CD8-positive, alpha-beta memory T cell (primary cell): ENCODE data around the gene ZFAND3. TPM values are rescaled to one million over a fixed set of nuclear protein-coding genes. Genes with fewer than 3 reads are reported as not detected.
A peak's percentile ranks its signal among the peaks of the same experiment; 100 is the strongest.
"Not testable (repeated sequence)": the region's sequence is repeated elsewhere in the genome, so short reads cannot be mapped to it uniquely, and the experiment has no call there.

Experiments
- CTCF ChIA-PET: fragments of 350-600 bp; sonication (Branson Sonifier 250); formaldehyde crosslinking; loops from one replicate; lab custom pipeline; 2021; ENCODE audit warnings: antibody characterized with exemption; lab: Charles Lee
- POLR2A ChIA-PET: fragments of 350-600 bp; sonication (Branson Sonifier 250); formaldehyde crosslinking; loops from one replicate; lab custom pipeline; 2021; ENCODE audit warnings: antibody characterized with exemption; lab: Charles Lee
- DNase-seq, 5 donors: peaks; one replicate each; pipeline versions ENCODE4 v3.0.0 to v3.0.0-alpha.2; 2020 to 2022; ENCODE audit warnings: mixed read lengths in 1 of 5
- H3K27ac ChIP-seq: one replicate; pipeline ENCODE4 v1.7.0; 2013; ENCODE audit warnings: low read depth, mild to moderate bottlenecking, low read length, moderate library complexity
- H3K27me3 ChIP-seq: 2 replicates; pipeline ENCODE4 v1.7.0; 2013; ENCODE audit warnings: low read length, mild to moderate bottlenecking; ENCODE audit not compliant: insufficient read depth, poor library complexity, severe bottlenecking
- H3K36me3 ChIP-seq: 2 replicates; pipeline ENCODE4 v1.7.0; 2013; ENCODE audit warnings: mild to moderate bottlenecking, low read length, moderate library complexity; ENCODE audit not compliant: insufficient read depth
- H3K4me1 ChIP-seq: 2 replicates; pipeline ENCODE4 v1.7.0; 2013; ENCODE audit warnings: mild to moderate bottlenecking, low read length, moderate library complexity; ENCODE audit not compliant: insufficient read depth
- H3K4me3 ChIP-seq: 2 replicates; pipeline ENCODE4 v1.7.0; 2013; ENCODE audit warnings: mild to moderate bottlenecking, low read length
- H3K9me3 ChIP-seq: 2 replicates; pipeline ENCODE4 v1.7.0; 2013; ENCODE audit warnings: mild to moderate bottlenecking, low read length
- H3K27ac Mint-ChIP-seq, 8 donors: one replicate each; pipeline ENCODE4 v1.8.0; 2020 to 2021; ENCODE audit warnings: mixed read lengths in 8 of 8, mild to moderate bottlenecking in 6 of 8, inconsistent platforms in 3 of 8, moderate library complexity in 3 of 8
- H3K27me3 Mint-ChIP-seq, 2 donors: one replicate each; pipeline ENCODE4 v1.8.0; 2020 to 2021; ENCODE audit warnings: mixed read lengths in 2 of 2, mild to moderate bottlenecking in 1 of 2, moderate library complexity in 1 of 2
- H3K36me3 Mint-ChIP-seq, 3 donors: one replicate each; pipeline ENCODE4 v1.8.0; 2020 to 2021; ENCODE audit warnings: mixed read lengths in 3 of 3, inconsistent platforms in 1 of 3, mild to moderate bottlenecking in 1 of 3
- H3K4me1 Mint-ChIP-seq, 3 donors: one replicate each; pipeline ENCODE4 v1.8.0; 2020 to 2021; ENCODE audit warnings: mixed read lengths in 3 of 3, inconsistent platforms in 1 of 3, mild to moderate bottlenecking in 1 of 3
- H3K4me3 Mint-ChIP-seq, 7 donors: one replicate each; pipeline ENCODE4 v1.8.0; 2020 to 2021; ENCODE audit warnings: mixed read lengths in 7 of 7, mild to moderate bottlenecking in 6 of 7, moderate library complexity in 4 of 7, inconsistent platforms in 2 of 7
- H3K9me3 Mint-ChIP-seq, 5 donors: one replicate each; pipeline ENCODE4 v1.8.0; 2020 to 2022; ENCODE audit warnings: mixed read lengths in 5 of 5, mild to moderate bottlenecking in 3 of 5, moderate library complexity in 2 of 5, inconsistent platforms in 1 of 5
- polyA plus RNA-seq: library from polyadenylated mRNA; unstranded; fragments of 300-500 nt; fragmentation: Illumina TruSeq; gene quantifications from one replicate; pipeline ENCODE4 v1.2.3, GENCODE V29; 2021
- total RNA-seq, 2 experiments: library from RNA; stranded (reverse); gene quantifications; one replicate each; pipeline ENCODE4 v1.2.3, GENCODE V29; 2021

Gene ZFAND3
- total and polyA plus RNA-seq, 3 experiments from 2014 or later, result 5.2 to 29.4 (median 29.1) TPM

DNA sequence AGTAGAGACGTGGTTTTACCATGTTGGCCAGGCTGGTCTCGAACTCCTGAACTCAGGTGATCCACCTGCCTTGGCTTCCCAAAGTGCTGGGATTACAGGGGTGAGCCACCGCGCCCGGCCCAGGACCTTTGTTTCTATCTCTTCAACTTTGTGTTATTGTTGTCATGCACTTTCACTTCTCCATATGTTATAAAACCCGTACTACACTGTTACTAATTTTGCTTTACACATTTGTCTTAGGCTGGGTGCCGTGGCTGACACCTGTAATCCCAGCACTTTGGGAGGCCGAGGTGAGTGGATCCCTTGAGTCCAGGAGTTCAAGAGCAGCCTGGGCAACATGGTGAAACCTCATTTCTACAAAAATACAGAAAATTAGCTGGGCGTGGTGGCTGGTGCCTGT, 74.2 kb downstream of the ZFAND3 start:
- CTCF ChIA-PET, H3K9me3 ChIP-seq, H3K27me3 Mint-ChIP-seq, H3K36me3 ChIP-seq, H3K27ac ChIP-seq, DNase-seq, H3K4me3 Mint-ChIP-seq, POLR2A ChIA-PET, H3K27ac Mint-ChIP-seq, H3K27me3 ChIP-seq, H3K4me3 ChIP-seq: not testable (repeated sequence)
- peaks cover 6 to 13% (median 11%) of the 10 kb centered on the region in 5 donors for H3K9me3 Mint-ChIP-seq
- peaks cover 41 to 75% (median 64%) of the 10 kb centered on the region in 3 donors for H3K4me1 Mint-ChIP-seq
- peaks cover 12% of the 10 kb centered on the region for H3K4me1 ChIP-seq
- peaks cover 8 to 37% (median 23%) of the 10 kb centered on the region in 3 donors for H3K36me3 Mint-ChIP-seq

DNA sequence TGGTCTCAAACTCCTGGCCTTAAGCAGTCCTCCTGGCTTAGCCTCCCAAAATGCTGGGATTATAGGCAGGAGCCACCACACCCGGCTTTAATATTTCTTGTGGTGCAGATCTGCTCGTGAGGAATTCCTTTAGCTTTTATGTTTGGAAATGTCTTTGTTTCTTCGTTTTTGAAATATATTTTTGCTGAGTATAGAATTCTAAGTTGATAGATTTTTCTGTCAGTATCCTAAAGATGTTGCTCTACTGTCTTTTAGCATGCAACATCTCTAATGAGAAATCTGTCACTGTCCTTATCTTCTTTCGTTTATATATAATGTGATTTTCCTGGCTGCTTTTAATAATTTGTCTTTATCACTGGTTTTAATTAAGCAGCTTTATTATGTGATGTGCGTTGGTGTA, 75.1 kb downstream of the ZFAND3 start:
- H3K27ac ChIP-seq, result no peak overlapping the region
- H3K4me1 Mint-ChIP-seq, result peaks cover 42 to 74% (median 62%) of the 10 kb centered on the region in 3 donors

DNA sequence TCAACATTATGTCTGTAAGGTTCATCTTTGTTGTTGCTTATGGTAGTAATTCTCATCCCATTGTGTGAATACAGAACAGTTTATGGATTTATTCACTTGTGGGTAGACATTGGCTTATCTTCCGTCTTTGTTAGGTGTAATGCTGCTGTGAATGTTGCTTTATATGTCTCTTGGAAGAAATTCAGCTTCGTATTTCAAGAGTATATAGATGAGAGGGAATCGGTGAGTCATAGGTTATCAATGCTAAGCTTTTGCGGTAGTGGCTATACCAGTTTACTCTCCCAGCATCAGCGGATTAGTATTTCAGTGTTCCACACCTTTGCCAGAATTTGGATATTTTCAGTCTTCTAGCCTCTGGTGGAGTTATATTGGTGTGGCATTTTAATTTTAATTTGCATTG, 77.8 kb downstream of the ZFAND3 start:
- CTCF ChIA-PET, result no interaction called here
- POLR2A ChIA-PET, result no interaction called here
- H3K9me3 ChIP-seq, result no peaks in the 10 kb centered on the region
- no peak overlapping the region for H3K4me3 ChIP-seq
- no peak overlapping the region for H3K27ac ChIP-seq
- Mint-ChIP-seq H3K27me3 (no peaks in the 10 kb centered on the region), H3K4me1 (peaks cover 43 to 75% (median 65%) of the 10 kb centered on the region in 3 donors), H3K9me3 (peaks cover 6 to 13% (median 11%) of the 10 kb centered on the region in 5 donors), H3K36me3 (peaks cover 8 to 33% (median 23%) of the 10 kb centered on the region in 3 donors), H3K27ac (no peak overlapping the region), H3K4me3 (no peak overlapping the region)
- H3K27me3 ChIP-seq, result no peaks in the 10 kb centered on the region
- H3K36me3 ChIP-seq, result no peaks in the 10 kb centered on the region
- H3K4me1 ChIP-seq, result peaks cover 12% of the 10 kb centered on the region
- no peak for DNase-seq

More for the DNA sequence above, 75.1 kb downstream of the ZFAND3 start:
- H3K27ac Mint-ChIP-seq, result peak overlapping the region in 2 of 8 donors; percentile 13 to 28
- DNase-seq, result no peak
- Histone ChIP-seq H3K4me3 (no peak overlapping the region), H3K36me3 (no peaks in the 10 kb centered on the region), H3K9me3 (no peaks in the 10 kb centered on the region), H3K27me3 (no peaks in the 10 kb centered on the region), H3K4me1 (peaks cover 12% of the 10 kb centered on the region)
- peaks cover 6 to 13% (median 11%) of the 10 kb centered on the region in 5 donors for H3K9me3 Mint-ChIP-seq
- no peak overlapping the region for H3K4me3 Mint-ChIP-seq
- POLR2A ChIA-PET, result no interaction called here
- H3K27me3 Mint-ChIP-seq, result no peaks in the 10 kb centered on the region
- CTCF ChIA-PET, result no interaction called here
- H3K36me3 Mint-ChIP-seq, result peaks cover 8 to 37% (median 23%) of the 10 kb centered on the region in 3 donors

DNA sequence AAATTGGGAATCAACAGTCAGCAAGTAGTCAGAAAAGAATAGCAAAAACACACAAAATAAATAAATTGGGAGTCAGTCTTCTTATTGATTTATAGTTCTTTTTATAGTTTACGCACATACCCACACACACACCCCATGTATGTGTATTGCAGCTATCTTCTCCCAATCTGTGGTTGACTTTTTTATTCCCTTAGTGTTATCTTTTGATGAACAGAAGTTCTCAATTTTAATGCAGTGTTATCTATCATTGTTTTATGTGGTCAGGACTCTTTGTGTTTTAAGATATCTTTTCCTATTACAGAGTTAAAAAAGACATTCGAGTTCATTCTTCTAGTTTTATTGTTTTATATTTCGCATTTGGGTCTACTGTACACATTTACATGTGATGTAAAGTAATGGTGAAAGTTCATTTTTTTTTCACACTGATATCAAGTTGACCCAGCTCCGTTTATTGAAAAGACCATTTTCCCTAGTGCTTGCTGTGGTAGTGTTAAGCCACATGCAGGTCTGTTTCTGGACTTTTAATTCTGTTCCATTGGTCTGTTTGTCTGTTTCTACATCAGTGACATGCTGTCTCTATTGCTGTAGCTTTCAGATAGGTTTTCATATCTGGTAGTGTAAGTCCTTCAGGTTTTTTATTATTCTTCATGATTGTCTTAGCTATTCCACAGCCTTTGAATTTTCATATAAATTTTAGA, 78.4 kb downstream of the ZFAND3 start:
- Mint-ChIP-seq H3K9me3 (peaks cover 6 to 13% (median 11%) of the 10 kb centered on the region in 5 donors), H3K27me3 (no peaks in the 10 kb centered on the region), H3K4me3 (no peak overlapping the region), H3K36me3 (peaks cover 8 to 28% (median 18%) of the 10 kb centered on the region in 3 donors), H3K4me1 (peaks cover 37 to 68% (median 58%) of the 10 kb centered on the region in 3 donors), H3K27ac (no peak overlapping the region)
- ChIA-PET POLR2A (no interaction called here), CTCF (interaction anchor here (1.0 kb wide), 1 partner anchor 8 kb away, joined by 4 read pairs; no protein-coding TSS in a partner anchor)
- H3K36me3 ChIP-seq, result no peaks in the 10 kb centered on the region
- no peak for DNase-seq
- H3K4me3 ChIP-seq, result no peak overlapping the region
- no peak overlapping the region for H3K27ac ChIP-seq
- H3K27me3 ChIP-seq, result no peaks in the 10 kb centered on the region
- no peaks in the 10 kb centered on the region for H3K9me3 ChIP-seq
- peaks cover 12% of the 10 kb centered on the region for H3K4me1 ChIP-seq

DNA sequence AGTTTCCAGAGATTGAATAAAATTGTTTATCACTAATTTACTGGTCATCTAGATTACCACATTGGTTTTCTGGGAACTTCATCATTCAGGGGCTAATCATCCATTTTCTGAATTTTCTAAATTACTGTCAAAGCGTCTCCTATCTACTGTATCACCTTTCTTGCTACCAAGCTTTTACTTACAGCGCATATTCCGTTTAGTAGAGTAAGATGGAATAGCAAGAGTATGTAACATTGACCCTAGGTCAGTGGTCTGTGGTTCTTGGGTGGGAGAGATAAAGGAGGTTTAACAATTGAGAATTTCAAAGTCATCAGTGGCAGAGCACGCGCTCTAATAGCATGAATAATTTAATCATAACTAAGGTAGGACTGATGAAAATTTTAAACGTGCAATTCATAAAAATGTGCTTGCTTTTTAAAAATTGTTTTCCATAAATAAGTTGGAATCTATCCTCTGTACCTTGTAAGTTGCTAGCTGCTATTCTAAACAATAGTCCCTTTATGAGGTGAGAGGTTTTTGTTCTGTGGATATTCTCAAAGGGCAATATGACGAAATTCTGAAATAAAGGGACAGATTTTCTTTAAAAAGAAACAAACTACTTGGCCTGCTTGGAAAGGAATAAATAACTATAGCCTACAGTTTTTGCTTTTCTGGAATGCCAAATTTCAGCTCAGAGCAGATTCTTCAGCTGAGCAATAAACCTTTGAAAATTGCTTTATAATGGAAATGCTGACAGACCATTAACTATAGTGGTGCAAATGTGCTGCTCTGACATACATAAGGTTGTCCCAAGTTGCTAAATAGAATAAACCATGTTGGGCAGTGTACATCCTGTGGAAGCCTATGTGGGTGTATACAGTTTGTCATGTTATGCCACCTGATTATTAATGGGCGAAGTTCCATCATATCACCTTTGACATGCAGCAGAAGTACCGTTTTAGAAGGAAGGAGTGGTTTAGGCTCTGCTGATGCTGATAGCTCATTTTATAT, 84.1 kb downstream of the ZFAND3 start:
- no peaks in the 10 kb centered on the region for H3K9me3 Mint-ChIP-seq
- no peak overlapping the region for H3K27ac ChIP-seq
- ChIA-PET CTCF (no interaction called here), POLR2A (no interaction called here)
- H3K9me3 ChIP-seq, result no peaks in the 10 kb centered on the region
- no peak overlapping the region for H3K27ac Mint-ChIP-seq
- H3K4me1 ChIP-seq, result no peaks in the 10 kb centered on the region
- peaks cover 0 to 2% (median 0%) of the 10 kb centered on the region in 3 donors for H3K36me3 Mint-ChIP-seq
- H3K36me3 ChIP-seq, result no peaks in the 10 kb centered on the region
- no peak overlapping the region for H3K4me3 Mint-ChIP-seq
- H3K4me1 Mint-ChIP-seq, result peaks cover 51 to 75% (median 74%) of the 10 kb centered on the region in 3 donors
- no peak overlapping the region for H3K4me3 ChIP-seq
- no peaks in the 10 kb centered on the region for H3K27me3 Mint-ChIP-seq
- H3K27me3 ChIP-seq, result no peaks in the 10 kb centered on the region
- DNase-seq, result no peak

DNA sequence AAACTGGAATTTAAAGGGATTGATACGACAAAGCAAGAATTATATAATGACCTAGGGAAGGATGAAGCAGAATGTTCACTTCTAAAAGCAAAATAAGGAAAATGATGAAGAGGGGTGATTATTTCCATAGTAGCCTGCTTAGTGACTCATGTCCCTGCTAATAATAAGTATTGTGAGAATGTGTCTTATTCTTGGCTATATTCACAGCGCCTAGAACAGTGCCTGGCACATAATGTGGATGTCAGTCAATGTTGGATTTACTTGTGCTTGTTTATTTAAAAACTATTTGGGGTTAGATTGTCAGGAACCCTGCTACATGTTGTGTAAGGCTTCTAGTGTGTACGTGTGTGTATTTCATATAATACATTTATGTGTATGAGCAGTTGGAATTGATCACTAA, 85.1 kb downstream of the ZFAND3 start:
- ChIA-PET POLR2A (no interaction called here), CTCF (no interaction called here)
- no peaks in the 10 kb centered on the region for H3K27me3 Mint-ChIP-seq
- Histone ChIP-seq H3K36me3 (no peaks in the 10 kb centered on the region), H3K4me3 (no peak overlapping the region), H3K4me1 (peaks cover 3% of the 10 kb centered on the region), H3K27me3 (no peaks in the 10 kb centered on the region), H3K9me3 (no peaks in the 10 kb centered on the region), H3K27ac (no peak overlapping the region)
- peak overlapping the region in 1 of 8 donors; percentile 24 for H3K27ac Mint-ChIP-seq
- peaks cover 51 to 78% (median 77%) of the 10 kb centered on the region in 3 donors for H3K4me1 Mint-ChIP-seq
- no peaks in the 10 kb centered on the region for H3K9me3 Mint-ChIP-seq
- peaks cover 0 to 4% (median 0%) of the 10 kb centered on the region in 3 donors for H3K36me3 Mint-ChIP-seq
- DNase-seq, result no peak
- no peak overlapping the region for H3K4me3 Mint-ChIP-seq

DNA sequence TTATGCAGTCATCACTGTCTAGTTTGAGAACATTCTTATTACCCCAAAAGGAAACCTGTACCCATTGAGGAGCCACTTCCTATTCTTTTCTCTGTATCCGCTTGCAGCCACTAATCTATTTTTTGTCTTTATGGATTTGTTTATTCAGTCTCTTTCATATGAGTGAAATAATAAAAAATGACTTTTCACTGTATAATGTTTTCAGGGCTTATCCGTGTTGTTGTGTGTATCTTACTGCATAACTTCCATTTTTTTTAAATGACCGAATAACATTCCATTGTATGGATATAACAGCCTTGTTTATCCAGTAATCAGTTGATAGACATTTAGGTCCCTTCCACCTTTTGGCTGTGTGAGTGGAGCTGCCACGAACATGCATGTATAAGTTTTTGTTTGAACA, 86.6 kb downstream of the ZFAND3 start:
- peaks cover 55 to 80% (median 80%) of the 10 kb centered on the region in 3 donors for H3K4me1 Mint-ChIP-seq
- peak overlapping the region in 1 of 8 donors; percentile 20 for H3K27ac Mint-ChIP-seq
- peaks cover 9% of the 10 kb centered on the region for H3K4me1 ChIP-seq
- H3K36me3 Mint-ChIP-seq, result peaks cover 0 to 7% (median 0%) of the 10 kb centered on the region in 3 donors
- H3K27me3 ChIP-seq, result no peaks in the 10 kb centered on the region
- ChIA-PET POLR2A (no interaction called here), CTCF (no interaction called here)
- H3K27ac ChIP-seq, result no peak overlapping the region
- H3K9me3 Mint-ChIP-seq, result no peaks in the 10 kb centered on the region
- H3K4me3 Mint-ChIP-seq, result no peak overlapping the region
- H3K4me3 ChIP-seq, result no peak overlapping the region
- no peaks in the 10 kb centered on the region for H3K36me3 ChIP-seq
- no peaks in the 10 kb centered on the region for H3K9me3 ChIP-seq
- no peak for DNase-seq
- H3K27me3 Mint-ChIP-seq, result no peaks in the 10 kb centered on the region
